Measurements from ENCODE around the gene PANK1.

DNA sequence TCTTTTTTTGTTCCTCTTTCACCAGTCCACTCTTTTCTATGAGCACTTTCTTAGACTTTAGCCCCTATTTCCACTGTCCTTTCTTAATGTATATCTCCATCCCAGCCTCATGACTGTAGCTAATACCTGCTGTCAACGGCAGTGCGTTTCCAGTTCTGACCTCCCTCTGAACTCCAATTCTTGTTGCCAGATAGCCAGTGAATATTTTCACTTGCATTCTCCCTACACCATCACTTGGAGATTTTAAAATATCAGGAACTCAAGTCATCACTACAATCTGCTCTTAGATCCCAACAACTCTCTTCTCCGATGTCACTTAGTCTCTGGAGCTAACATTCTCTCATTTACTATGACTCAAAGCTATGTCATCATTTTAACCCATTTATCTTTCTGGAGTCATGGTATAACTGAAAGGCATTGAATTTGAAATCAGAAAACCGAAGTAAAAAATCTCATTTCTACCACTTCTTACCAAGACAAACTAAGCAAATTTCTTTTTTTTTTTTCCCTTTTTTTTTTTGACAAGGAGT lies 104.6 kb downstream of the PANK1 start:
- TF ChIP-seq GFI1B (tag by site-specific recombination; IDR thresholded peaks at IDR 0.05) (no peak), ZNF157 (tag by site-specific recombination; IDR thresholded peaks at IDR 0.05) (no peak), ZNF202 (tag by site-specific recombination; IDR thresholded peaks at IDR 0.05; ENCODE audit: borderline replicate concordance) (no peak), SALL2 (tag by site-specific recombination; IDR thresholded peaks at IDR 0.05; ENCODE audit: borderline replicate concordance) (no peak), KLF1 (tag by site-specific recombination; IDR thresholded peaks at IDR 0.05) (no peak), ZNF768 (tag by site-specific recombination; IDR thresholded peaks at IDR 0.05) (no peak), ZNF37A (tag by site-specific recombination; IDR thresholded peaks at IDR 0.05) (no peak), ZNF776 (tag by site-specific recombination; IDR thresholded peaks at IDR 0.05; ENCODE audit: borderline replicate concordance) (no peak), ZNF785 (tag by site-specific recombination; IDR thresholded peaks at IDR 0.05) (no peak)
- TF ChIP-seq, protein P1, sequence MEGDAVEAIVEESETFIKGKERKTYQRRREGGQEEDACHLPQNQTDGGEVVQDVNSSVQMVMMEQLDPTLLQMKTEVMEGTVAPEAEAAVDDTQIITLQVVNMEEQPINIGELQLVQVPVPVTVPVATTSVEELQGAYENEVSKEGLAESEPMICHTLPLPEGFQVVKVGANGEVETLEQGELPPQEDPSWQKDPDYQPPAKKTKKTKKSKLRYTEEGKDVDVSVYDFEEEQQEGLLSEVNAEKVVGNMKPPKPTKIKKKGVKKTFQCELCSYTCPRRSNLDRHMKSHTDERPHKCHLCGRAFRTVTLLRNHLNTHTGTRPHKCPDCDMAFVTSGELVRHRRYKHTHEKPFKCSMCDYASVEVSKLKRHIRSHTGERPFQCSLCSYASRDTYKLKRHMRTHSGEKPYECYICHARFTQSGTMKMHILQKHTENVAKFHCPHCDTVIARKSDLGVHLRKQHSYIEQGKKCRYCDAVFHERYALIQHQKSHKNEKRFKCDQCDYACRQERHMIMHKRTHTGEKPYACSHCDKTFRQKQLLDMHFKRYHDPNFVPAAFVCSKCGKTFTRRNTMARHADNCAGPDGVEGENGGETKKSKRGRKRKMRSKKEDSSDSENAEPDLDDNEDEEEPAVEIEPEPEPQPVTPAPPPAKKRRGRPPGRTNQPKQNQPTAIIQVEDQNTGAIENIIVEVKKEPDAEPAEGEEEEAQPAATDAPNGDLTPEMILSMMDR (tag by site-specific recombination; IDR thresholded peaks at IDR 0.05): no peak
- TF ChIP-seq, protein P2, sequence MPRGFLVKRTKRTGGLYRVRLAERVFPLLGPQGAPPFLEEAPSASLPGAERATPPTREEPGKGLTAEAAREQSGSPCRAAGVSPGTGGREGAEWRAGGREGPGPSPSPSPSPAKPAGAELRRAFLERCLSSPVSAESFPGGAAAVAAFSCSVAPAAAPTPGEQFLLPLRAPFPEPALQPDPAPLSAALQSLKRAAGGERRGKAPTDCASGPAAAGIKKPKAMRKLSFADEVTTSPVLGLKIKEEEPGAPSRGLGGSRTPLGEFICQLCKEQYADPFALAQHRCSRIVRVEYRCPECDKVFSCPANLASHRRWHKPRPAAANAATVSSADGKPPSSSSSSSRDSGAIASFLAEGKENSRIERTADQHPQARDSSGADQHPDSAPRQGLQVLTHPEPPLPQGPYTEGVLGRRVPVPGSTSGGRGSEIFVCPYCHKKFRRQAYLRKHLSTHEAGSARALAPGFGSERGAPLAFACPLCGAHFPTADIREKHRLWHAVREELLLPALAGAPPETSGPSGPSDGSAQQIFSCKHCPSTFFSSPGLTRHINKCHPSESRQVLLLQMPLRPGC (tag by site-specific recombination; IDR thresholded peaks at IDR 0.05): no peak
- TF ChIP-seq, protein P3, sequence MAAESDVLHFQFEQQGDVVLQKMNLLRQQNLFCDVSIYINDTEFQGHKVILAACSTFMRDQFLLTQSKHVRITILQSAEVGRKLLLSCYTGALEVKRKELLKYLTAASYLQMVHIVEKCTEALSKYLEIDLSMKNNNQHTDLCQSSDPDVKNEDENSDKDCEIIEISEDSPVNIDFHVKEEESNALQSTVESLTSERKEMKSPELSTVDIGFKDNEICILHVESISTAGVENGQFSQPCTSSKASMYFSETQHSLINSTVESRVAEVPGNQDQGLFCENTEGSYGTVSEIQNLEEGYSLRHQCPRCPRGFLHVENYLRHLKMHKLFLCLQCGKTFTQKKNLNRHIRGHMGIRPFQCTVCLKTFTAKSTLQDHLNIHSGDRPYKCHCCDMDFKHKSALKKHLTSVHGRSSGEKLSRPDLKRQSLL (tag by site-specific recombination; IDR thresholded peaks at IDR 0.05): no peak
- TF ChIP-seq, protein P4, sequence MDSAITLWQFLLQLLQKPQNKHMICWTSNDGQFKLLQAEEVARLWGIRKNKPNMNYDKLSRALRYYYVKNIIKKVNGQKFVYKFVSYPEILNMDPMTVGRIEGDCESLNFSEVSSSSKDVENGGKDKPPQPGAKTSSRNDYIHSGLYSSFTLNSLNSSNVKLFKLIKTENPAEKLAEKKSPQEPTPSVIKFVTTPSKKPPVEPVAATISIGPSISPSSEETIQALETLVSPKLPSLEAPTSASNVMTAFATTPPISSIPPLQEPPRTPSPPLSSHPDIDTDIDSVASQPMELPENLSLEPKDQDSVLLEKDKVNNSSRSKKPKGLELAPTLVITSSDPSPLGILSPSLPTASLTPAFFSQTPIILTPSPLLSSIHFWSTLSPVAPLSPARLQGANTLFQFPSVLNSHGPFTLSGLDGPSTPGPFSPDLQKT (IDR thresholded peaks at IDR 0.05; ENCODE audit: borderline replicate concordance, low read depth, low read length): no peak
- TF ChIP-seq, protein P5, sequence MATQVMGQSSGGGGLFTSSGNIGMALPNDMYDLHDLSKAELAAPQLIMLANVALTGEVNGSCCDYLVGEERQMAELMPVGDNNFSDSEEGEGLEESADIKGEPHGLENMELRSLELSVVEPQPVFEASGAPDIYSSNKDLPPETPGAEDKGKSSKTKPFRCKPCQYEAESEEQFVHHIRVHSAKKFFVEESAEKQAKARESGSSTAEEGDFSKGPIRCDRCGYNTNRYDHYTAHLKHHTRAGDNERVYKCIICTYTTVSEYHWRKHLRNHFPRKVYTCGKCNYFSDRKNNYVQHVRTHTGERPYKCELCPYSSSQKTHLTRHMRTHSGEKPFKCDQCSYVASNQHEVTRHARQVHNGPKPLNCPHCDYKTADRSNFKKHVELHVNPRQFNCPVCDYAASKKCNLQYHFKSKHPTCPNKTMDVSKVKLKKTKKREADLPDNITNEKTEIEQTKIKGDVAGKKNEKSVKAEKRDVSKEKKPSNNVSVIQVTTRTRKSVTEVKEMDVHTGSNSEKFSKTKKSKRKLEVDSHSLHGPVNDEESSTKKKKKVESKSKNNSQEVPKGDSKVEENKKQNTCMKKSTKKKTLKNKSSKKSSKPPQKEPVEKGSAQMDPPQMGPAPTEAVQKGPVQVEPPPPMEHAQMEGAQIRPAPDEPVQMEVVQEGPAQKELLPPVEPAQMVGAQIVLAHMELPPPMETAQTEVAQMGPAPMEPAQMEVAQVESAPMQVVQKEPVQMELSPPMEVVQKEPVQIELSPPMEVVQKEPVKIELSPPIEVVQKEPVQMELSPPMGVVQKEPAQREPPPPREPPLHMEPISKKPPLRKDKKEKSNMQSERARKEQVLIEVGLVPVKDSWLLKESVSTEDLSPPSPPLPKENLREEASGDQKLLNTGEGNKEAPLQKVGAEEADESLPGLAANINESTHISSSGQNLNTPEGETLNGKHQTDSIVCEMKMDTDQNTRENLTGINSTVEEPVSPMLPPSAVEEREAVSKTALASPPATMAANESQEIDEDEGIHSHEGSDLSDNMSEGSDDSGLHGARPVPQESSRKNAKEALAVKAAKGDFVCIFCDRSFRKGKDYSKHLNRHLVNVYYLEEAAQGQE (tag by site-specific recombination; IDR thresholded peaks at IDR 0.05): no peak

Measured in HEK293 (cell line).